ENCODE results near the gene PDCD1.

- TF ChIP-seq MEIS1 (CRISPR knock-in tag; IDR thresholded peaks at IDR 0.05; ENCODE audit: borderline replicate concordance) (no peak), GABPA (IDR thresholded peaks at IDR 0.05; ENCODE audit: low read depth, low read length) (no peak), GABPA (CRISPR knock-in tag; IDR thresholded peaks at IDR 0.05; ENCODE audit: low read depth) (no peak), GTF2F1 (IDR thresholded peaks at IDR 0.05; ENCODE audit: low read length) (no peak), DZIP1 (CRISPR knock-in tag; IDR thresholded peaks at IDR 0.05) (no peak), ZNF44 (CRISPR knock-in tag; IDR thresholded peaks at IDR 0.05) (no peak), RNF2 (conservative IDR thresholded peaks at IDR 0.05; ENCODE audit: low read depth) (no peak)
Observed at GRCh38 chr2:241842067-241842415, 16.7 kb downstream of the PDCD1 start.
